SK-N-MC (cell line): ENCODE measurements around the gene MSRB1.

ENCODE experiments used
- EZH2 ChIP-seq: fragments of 200-600 bp; sonication (generic); IDR thresholded peaks from one replicate; pipeline ENCODE4 v1.6.1; 2017; ENCODE audit warnings: antibody characterized with exemption
- FOXP2 ChIP-seq: optimal IDR thresholded peaks from 2 replicates; pipeline ENCODE3; 2011; ENCODE audit warnings: mild to moderate bottlenecking, moderate library complexity; ENCODE audit not compliant: insufficient read depth; ENCODE audit errors: extremely low read length, control extremely low read depth
- POLR2AphosphoS5 ChIP-seq: IDR thresholded peaks from 2 replicates; pipeline ENCODE4 v1.6.1; 2012; ENCODE audit warnings: mild to moderate bottlenecking, low read depth, low read length, borderline replicate concordance

DNA sequence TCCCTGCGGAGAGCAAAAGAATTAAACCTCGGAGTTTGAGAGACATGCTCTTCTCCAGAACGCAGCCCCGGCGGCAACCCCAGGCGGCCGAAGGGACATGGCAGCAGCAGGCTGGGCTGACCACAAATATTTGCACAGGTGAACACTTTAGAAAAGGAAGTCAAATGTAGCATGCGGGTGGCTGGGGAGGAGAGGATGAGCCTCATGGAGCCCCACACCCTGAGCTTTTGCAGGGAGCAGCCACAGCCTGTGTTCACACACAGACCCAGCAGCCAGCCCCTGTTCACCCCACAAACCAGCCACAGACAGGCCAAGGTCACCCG, 42.6 kb downstream of the MSRB1 start:
- no peak for TF ChIP-seq POLR2AphosphoS5
- TF ChIP-seq FOXP2: no peak
- no peak for TF ChIP-seq EZH2
